Renal cortex interstitium (tissue), 15 donors: Measurements from ENCODE around the gene ENTPD8. TPM values are rescaled to one million over a fixed set of nuclear protein-coding genes. Genes with fewer than 3 reads are reported as not detected.

Source experiments
- DNase-seq, 11 donors: peaks; one replicate each; pipeline ENCODE4 v3.0.0-alpha.2; 2013; ENCODE audit warnings: low read depth in 9 of 11, low spot score in 4 of 11; ENCODE audit errors: extremely low read depth in 1 of 11
- long read RNA-seq, 16 experiments: transcript quantifications; one replicate each; lab custom pipeline, GENCODE V29; 2026
- polyA plus RNA-seq, 3 donors: library from polyadenylated mRNA; unstranded; fragments of 120-200 nt; gene quantifications; one replicate each; pipeline ENCODE4 v1.2.1, GENCODE V29; 2013; ENCODE audit not compliant: insufficient read length in 3 of 3

Gene ENTPD8, protein sequence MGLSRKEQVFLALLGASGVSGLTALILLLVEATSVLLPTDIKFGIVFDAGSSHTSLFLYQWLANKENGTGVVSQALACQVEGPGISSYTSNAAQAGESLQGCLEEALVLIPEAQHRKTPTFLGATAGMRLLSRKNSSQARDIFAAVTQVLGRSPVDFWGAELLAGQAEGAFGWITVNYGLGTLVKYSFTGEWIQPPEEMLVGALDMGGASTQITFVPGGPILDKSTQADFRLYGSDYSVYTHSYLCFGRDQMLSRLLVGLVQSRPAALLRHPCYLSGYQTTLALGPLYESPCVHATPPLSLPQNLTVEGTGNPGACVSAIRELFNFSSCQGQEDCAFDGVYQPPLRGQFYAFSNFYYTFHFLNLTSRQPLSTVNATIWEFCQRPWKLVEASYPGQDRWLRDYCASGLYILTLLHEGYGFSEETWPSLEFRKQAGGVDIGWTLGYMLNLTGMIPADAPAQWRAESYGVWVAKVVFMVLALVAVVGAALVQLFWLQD
- polyA plus RNA-seq: under 1 TPM; 0.14 to 0.68 (median 0.63) TPM
- long read RNA-seq, donor 1, partial matches to known transcripts: 6 of 6 reads
- long read RNA-seq, donor 1, other reads (novel, unspliced or antisense): 0 of 6 reads
- long read RNA-seq, donor 2, partial matches to known transcripts: 5 of 5 reads
- long read RNA-seq, donor 2, other reads (novel, unspliced or antisense): 0 of 5 reads
- long read RNA-seq, donor 3: 0 reads
- long read RNA-seq, donor 4: 0 reads
- long read RNA-seq, donor 5: 0 reads
- long read RNA-seq, donor 6: 0 reads
- long read RNA-seq, donor 7: 0 reads
- long read RNA-seq, donor 8: 0 reads
- long read RNA-seq, donor 9: 0 reads
- long read RNA-seq, donor 10: 0 reads
- long read RNA-seq, donor 11: 0 reads
- long read RNA-seq, donor 12: 0 reads
- long read RNA-seq, donor 13: 0 reads
- long read RNA-seq, donor 14: 0 reads
- long read RNA-seq, donor 15: 0 reads
- long read RNA-seq, donor 16: 0 reads

DNA sequence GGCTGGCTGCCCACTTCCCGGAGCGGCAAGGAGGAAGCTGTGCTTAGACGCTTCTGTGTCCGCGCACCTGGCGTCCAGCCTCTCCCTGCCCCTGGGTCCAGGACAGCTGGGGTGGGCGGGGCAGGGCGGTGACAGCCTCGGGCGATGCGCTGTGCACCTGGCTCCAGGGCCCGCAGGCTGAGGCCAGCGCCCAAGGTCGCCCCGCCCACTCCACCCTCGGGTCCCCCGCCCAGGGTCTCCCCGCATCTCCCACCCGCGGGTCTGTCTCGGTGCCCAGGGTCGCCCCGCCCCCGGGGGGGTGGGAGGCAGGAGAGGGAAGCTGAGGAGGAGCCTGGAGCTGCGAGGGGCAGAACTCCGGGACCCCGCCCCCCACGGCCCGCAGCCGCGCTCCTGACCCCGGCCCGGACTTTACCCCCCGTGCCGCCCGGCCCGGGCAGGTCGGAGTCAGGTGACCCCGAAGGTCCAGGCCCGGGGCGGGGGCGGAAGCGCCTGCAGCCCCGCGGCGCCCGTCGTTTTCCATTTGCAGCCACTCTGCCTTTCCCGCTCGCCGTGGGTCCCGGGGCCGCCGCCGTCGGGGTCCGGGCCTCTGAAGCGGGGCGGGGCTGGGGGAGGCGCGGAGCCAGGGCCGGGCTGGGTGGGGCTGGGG, at the start of gene ENTPD8:
ENTPD8 (minus strand) TSS at position 69 of the 646 bp plus-strand sequence. CDS start 3,072 bp downstream, outside the sequence.
- no peak for DNase-seq

DNA sequence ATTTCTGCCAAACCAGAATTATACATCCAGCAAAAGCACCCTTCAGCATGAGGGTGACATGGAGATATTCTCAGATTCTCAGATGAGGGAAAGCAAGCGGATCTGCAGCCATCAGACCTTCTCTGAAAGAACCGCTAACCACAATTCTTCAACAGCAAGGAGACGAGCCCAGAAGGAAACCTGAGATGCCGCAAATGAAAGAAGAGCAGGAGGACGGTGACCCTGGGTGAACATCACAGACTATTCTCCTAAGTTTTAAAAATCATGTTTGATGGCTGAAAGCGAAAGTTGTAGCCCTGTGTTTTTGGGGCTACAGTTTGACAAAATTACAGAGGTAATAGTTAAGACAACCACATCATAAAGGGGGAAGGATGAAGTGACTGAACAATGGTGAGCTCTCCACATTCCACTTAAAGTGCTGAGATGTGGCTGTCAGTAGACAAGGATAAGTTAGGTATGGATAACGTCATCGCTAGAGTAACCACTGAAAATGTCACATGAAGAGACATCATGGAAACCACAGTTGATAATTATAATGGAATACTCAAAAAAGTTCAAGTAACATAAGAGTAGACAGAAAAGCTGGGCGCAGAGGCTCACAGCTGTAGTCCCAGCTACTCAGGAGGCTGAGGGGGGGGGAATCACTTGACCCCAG, 49.5 kb upstream of the ENTPD8 start:
- no peak for DNase-seq

DNA sequence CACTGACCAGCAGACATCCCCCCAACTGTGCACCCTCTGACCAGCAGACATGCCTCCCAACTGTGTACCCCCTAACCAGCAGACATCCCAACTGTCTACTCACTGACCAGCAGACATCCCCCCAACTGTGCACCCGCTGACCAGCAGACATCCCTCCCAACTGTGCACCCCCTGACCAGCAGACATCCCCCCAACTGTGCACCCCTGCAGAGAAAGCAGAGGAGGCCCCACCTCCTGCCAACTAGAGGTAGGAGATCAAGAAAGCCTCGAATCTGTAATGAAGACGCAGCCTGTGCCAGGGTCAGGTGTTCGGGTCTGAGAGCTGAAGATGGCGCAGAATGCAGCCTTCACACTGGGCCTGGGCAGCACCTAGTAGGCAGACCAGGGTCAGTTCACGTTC, 47.7 kb upstream of the ENTPD8 start:
- no peak for DNase-seq

DNA sequence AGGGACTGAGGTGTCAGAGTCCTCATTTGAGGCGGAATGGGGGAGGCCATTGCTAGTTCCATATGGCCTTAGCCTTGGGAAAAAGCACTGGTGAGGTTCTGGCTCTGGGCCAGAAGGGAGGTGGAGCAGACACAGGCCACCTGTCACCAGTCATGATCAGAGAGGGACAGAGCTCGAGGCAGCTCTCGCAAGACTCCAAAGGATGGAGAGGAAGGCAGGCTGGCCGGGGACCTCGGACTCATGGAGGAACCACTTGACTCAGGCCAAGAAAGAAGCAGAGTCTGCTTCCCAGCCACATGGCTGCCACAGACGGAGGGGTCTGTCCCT, 47.1 kb upstream of the ENTPD8 start:
- DNase-seq: no peak

DNA sequence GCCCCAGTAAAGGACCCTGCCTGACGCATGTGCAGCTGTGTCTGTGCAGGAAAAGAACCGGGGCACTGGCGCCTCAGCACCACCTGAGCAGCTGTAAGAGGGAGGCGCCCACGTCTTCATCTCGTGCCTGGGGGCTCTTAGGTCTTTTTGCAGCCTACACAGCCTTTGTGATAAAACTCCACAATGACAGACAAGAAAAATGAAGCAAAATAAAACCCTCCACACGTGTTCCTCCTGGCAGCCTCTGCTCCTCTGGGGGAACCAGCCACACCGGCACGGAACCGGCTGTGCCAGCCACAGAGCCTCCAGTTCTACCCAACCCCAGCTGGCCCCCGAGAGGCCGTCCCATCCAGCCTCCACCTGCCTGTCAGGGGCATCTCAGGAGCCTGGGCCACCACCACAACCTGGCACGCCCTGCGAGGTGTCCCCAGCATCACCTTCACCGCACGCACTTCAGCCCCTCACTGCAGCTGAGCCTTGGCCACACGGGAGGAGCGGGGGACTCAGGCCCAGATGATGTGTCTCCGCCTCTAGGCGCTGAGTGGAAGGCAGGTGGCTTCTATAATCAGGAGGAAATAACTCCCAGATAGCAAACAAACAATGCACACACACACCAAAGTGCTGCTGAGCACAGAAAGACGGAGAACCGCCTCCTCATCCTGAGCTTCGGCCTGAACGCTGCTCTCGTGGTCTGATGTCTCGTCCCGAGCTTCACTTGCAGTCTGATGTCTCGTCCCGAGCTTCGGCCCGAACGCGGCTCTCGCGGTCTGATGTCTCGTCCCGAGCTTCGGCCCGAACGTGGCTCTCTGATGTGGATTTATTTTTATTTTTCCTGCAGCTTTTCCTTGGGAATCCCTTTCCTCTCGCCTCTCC, 46.5 kb upstream of the ENTPD8 start:
- DNase-seq: no peak

DNA sequence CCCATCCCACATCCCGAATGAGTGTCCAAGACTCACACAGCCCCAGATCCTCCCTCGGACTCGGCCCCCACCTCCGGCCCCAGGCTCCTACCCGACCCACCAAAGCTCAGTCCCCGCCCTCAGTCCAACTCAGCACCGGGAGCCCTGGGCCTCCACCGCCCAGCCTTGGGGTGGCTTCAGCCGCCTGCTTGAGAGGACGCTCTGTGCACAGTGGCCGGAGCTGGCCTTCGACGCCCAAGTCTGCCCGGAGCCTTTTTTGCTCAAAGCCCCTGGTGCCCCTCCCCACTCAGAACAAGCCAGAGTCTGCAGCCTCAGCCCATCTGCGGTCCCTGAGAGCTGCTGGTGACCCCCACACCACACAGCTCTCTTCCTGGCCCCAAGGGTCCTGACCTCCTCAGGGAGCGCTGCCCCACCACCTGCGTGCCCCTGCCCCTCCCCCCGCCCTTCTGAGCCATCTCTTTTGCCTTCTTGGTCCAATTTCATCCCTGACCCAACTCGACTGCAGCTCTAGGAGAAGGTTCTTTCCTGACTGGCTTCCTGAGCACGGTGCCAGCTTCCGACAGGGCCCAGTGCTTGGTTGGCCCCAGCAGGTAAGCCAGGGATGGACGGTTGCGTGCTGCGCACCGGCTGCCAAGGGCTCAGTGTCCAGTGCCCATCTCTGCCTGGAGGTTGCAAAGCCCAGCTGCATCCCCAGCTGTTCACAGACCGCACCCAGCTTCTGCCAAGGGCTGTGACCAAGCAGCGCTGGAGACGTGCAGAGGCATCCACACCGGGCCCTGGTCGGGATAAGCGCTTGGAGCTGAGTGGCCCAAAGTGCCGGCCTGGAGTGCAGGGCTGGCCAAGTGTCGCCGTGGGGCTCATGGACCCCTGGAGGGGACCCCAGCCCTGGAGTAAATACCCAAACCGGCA, 45.6 kb upstream of the ENTPD8 start:
- no peak for DNase-seq

DNA sequence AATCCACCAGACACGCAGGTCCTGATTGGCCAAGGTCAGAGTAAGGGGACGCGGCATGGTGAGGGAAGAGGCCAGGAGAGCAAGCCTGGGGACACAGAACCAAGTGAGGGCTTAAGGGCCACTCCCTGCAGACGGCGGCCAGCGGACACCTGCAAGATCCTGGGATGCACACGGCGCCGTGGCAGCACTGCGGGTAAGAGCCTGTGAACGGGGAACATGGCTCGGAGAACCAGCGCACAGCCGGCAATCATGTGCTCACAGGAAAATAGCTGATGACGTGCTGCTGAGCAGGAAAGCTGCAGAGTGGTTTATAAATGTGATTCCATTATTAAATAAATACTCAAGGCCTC, 45.0 kb upstream of the ENTPD8 start:
- DNase-seq: no peak

DNA sequence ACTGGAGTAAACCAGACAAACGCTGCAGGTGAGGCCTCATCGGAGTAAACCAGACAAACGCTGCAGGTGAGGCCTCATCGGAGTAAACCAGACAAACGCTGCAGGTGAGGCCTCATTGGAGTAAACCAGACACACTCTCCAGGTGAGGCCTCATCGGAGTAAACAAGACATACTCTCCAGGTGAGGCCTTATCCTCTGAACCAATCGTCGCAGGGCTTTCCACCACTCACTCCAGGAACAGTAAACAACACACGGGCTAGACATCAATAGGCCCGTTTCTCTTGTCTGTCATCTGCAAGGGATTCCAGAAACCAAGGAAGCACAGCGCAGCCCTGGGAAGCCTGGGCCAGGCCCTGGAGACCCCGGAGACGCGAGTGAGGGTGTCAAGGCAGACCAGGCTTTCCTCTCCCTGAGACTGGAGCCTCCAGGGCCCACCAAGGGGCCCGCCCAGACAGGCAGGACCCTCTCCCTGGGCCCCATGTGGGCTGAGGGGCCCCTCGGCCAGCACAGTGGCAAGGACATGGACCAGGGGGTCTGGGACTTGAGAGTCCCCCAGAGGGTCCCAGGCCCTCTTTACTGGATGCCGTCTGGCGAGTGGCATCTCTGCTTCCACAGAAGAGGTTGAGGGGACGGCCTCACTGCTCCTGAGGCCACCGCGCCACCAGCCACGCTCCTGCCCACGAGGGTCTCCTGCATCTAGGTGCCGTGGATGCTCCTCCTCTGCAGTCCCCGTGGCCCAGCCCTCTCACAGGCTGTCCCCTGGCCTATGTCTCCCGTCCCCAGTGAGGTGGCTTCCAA, 44.4 kb upstream of the ENTPD8 start:
- DNase-seq: no peak

DNA sequence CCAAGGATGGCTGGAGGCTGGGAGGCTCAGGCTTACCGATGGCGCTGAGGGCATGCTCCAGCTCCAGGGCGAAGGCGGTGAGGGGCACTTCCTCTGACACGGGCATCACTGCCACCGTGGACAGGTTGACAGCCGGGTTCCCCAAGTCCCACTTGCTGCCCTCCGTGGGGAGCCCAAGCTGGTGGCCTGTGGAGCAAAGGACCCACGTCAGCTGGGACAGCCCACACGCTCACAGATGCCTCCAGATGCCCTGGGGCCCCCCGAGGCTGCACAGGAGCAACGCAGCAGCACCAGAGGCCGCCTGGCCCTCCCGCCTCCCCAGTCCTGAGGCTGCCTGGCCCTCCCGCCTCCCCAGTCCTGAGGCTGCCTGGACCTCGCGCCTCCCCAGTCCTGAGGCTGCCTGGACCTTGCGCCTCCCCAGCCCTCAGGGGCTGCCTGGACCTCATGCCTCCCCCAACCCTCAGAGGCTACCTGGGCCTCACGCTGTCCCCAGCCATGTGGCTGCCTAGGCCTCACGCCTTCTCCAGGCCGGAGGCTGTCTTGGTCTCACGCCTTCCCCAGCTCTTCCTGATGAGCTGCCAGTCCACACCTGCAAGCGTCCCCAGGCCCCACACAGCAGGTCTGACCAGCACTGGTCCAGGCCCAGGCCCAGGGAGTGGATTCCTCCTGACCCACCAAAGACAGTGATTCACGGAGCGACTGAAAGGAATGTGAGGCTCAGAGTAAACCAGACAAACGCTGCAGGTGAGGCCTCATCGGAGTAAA, 43.6 kb upstream of the ENTPD8 start:
- no peak for DNase-seq

DNA sequence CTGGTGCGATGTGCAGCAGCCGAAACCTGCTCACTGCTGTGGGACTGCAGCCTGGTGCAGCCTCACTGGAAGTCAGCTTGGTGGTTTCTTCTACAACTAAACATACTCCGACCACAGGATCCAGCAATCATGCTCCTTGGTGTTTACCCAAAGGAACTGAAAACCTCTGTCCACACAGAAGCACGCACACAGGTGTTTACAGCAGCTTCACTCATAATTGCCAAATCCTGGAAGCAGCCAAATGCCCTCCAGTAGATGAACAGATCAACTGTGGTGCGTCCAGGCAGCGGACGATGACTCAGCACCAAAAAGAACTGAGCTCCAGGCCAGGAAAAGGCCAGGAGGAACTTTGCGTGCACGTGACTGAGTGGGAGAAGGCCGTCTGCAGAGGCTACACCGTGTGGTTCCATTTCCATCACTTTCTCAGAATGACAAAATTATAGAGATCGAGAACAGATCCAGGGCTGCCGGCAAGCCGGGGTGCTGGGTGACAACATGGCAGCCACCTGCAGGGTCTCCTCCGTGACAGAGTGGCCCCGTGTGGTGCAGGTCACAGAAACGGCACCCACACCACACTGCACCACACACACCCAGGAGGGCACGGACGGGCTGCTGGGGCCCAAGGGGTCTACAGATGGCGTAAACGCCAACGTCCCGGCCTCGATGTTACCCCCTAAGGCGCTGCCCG, 41.1 kb upstream of the ENTPD8 start:
- no peak for DNase-seq

DNA sequence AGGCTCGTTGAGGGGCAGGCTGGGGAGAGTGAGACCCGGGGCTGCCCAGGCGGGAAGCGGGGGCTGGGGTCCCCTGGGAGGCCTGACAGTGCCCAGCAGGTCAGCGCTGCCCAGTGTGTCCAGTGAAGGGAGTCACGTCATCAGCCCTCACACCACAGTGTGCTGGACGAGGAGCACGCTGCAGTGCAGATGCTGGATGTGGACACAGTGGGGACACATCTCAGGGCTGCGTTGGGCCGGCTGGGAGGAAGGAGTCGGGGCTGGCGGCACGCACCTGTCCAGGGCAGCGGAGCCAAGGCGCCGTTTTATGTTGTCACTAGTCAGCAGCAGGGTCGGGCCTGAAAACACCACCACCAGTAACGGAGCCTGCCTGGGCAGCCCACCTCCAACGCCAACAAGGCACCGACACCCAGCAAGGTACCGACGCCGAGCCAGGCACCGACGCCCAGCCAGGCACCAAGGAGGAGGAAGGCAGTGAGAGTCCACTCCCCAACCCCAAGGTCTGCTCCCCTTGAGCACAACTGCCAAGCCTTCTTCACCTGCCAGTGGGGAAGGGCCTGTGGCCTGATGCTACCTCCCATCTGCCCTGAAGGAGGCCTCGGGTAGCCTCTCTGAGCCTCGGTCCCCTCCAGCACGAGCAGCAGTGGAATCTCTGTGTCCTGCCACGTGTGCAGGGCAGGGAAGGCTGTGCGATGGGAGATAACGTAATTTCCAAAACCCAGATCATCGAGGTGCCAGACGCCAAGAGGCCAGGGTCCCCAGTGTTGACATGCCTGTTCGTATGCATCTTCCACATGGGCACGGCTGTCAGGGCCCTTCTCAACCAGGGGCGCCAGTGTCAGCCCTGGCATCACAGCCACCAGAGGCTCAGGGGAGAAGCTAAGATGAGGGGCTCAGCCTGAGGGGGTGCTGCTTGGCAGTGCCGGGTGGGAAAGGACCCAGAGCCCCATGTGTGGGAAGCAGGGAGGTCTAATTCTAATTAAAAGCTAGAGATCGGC, 39.8 kb upstream of the ENTPD8 start:
- no peak for DNase-seq

DNA sequence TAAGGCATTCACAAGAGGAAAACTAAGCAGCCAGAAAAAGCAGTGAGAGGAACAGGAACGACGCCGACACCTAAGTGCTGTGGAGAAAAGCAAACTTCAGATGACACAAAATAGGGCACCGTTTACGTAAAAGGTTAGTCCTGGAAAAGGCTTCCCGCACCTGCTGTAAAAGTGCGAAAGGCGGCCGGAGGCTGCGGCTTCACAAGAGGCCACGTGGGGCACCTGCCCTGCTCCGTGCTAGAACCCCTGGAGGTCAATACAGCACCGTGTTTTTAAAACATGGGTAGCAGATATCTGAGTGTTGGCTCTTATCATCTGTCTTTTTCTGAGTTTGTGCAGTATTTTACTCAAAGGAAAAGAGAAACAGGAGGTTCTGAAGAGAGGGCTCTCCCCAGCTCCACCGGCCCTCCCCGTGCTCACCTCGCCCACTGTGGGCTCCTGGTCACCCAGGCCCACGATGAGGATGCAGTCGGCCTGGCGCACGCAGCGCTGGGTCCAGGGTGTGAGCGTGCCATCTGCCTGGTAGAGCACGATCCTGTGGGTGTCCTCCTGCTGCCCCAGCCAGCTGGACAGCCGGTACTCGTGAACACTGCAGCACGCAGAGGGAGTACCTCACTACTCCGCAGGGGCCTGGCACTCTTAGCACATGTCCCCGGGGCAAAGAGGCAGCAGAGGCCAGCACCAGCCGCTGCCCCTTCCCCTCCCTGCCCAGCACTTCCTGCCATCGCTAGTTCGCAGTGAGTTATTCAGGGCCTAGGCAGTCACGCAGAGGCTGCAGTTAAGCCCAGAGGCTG, 38.9 kb upstream of the ENTPD8 start:
- DNase-seq: no peak
